HK-2 (cell line): ENCODE results near the gene MMP24.

ENCODE experiments used
- DNase-seq: peaks from one replicate; pipeline ENCODE4 v3.0.0-alpha.2; 2018; ENCODE audit not compliant: unreplicated experiment

MMP24 gene

GRCh38 chr20:35279040-35279439 is 52.5 kb downstream of the MMP24 start:
- DNase-seq: no peak

- no peak for DNase-seq
These were observed 53.2 kb downstream of the MMP24 start for GRCh38 chr20:35279533-35280174.

GRCh38 chr20:35280523-35280922 is 54.0 kb downstream of the MMP24 start:
- no peak for DNase-seq

- DNase-seq: no peak
These were observed 55.1 kb downstream of the MMP24 start for GRCh38 chr20:35281506-35282101.

DNA sequence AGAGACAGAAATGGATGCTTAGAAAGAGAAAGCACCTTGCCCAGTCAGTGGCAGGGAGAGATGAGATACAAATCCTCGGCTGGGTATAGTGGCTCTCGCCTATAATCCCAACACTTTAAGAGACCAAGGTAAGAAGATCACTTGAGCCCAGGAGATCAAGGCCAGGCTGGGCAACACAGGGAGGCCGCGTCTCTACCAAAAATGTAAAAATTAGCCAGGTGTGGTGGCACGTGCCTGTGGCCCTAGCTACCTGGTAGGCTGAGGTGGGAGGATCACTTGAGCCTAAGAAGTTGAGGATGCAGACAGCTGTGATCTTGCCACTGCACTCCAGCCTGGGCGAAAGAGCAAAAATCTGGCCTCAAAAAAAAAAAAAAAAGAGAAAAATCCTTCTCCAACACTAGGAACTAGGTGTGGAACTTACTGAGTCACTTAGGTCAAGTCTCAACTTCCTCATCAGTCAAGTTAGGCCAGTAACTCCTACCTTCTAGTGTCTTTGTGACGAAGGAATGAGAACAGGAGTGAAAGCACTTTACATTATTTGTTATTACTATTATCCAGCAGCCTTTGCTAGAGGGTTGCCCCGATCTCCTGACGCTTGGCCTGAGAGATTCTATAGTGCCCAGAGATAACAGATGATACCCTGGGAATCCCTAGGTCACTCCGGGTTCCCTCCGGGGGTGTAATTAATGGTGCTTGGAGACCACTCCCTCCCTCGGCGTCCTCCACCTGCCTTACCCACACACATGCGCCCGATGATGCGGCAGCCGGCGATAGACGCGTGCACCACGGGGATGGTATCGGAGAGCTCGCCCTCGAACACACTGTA is 57.2 kb downstream of the MMP24 start:
- no peak for DNase-seq

DNA sequence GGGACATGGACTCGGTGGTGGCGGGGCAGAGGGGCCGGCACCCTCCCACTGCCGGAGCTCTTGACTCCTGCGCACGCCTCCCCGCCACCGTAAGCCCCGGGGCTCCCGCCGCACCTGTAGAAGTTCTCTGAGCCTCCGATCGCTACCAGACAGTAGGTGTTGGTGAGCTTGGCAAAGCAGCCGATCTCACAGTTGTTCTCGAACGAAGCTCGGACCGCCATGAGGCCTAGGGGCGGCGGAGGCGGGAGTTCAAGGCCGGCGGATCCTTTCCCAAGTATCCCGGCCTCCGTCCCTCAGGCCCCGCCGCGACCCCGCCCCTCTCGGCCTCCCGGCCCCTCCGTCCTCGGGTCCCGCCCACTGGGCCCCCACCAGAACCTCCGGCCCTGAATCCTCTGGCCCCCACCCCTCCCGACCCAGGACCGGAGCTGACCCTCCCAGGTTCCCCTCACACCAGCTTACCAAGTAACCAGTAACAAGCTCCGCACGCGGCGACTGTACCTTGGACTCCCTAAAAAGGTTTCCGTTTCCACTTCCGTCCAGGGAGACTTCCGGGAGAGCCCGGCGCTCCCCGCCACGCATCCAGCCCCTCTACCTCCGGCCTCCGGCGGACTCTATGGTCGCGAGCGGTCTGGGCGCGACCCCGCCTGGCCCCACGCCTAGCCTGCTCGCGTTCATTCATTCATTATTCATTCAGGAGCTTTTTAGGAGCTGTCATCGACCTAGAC is 57.9 kb downstream of the MMP24 start, which contains the start of gene EIF6:
EIF6 (minus strand) TSS at position 506 of the 725 bp plus-strand sequence; CDS start at position 221, 285 bp downstream.
- peak; percentile 97 for DNase-seq

GRCh38 chr20:35284992-35285805 is 58.7 kb downstream of the MMP24 start:
- DNase-seq: no peak

DNA sequence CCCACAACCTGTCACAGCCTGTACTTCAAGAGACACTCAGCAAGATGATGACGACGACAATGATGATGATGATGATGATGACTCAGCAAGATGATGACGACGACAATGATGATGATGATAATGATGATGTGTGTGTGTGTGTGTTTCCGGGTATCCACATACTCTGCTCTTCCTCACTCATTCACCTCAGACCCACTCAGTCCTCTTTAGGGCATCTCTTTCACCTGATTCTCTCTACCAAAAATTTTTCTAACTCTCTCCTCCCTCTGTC is 59.3 kb downstream of the MMP24 start:
- DNase-seq: no peak

DNA sequence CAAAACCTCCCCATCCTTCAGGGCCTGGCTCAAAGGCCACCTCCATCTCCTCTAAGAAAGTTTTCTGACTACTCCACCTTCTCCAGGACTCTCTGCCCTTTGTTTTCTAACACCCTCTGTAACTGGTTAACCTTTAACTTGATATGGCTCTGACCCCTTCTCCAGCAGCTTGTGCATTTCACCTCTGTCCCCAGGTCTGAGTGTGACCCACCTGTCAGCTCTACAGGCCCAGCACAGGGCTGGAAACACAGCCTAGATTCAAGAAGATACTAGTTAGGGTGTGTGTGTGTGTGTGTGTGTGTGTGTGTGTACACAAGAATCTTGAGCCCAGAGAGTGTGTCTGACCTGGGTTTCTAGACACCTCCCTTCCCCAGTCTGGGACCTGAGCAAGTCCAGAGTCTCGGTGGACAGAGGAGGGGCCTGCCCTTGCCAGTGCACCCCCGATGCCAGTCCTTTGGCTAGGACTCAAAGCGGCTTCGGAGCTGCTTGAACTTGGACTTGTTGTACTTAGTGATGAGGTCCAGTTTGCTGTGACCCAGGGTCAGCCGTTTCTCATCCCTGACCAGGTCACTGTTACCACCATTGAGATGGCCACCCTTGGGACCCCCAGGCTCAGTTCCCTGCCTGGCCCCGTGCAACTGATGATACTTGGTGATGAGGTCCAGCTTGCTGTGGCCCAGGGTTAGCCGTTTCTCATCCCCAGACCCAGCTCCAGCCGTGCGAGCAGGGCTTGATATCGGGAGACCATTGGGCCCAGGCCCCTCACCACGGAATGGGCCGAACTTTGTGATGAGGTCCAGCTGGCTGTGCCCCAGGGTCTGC is 59.8 kb downstream of the MMP24 start:
- no peak for DNase-seq

DNA sequence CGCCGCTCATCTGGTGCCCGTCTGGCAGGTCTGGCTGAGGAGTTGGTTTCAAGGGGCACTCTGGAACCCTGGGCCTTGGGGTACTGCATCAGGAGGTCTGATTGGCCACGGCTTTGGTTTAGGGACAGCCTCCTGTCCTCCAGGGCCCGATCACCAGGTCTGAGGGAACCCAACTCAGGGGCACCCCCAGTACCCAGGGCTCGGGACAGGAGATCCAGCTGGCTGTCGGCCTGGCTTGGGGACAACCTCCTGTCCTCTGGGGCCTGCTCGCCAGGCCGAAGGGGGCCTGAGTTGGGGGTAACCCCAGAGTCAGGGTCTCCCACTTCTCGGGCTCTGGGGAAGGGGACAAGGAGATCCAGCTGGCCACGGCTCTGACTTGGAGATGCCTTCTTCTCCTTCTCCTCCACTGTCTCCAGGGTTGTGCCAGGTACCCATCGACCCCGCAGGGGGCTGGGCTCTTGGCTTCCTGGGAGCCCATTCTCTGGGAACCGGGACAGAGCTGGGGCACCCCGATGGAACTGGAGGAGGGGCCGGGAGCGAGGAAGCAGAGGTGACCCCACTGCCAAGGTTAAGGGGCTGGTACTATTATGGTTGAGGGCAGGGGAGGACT is 60.5 kb downstream of the MMP24 start:
- DNase-seq: no peak

GRCh38 chr20:35287509-35288324 is 61.2 kb downstream of the MMP24 start:
- DNase-seq: no peak

DNA sequence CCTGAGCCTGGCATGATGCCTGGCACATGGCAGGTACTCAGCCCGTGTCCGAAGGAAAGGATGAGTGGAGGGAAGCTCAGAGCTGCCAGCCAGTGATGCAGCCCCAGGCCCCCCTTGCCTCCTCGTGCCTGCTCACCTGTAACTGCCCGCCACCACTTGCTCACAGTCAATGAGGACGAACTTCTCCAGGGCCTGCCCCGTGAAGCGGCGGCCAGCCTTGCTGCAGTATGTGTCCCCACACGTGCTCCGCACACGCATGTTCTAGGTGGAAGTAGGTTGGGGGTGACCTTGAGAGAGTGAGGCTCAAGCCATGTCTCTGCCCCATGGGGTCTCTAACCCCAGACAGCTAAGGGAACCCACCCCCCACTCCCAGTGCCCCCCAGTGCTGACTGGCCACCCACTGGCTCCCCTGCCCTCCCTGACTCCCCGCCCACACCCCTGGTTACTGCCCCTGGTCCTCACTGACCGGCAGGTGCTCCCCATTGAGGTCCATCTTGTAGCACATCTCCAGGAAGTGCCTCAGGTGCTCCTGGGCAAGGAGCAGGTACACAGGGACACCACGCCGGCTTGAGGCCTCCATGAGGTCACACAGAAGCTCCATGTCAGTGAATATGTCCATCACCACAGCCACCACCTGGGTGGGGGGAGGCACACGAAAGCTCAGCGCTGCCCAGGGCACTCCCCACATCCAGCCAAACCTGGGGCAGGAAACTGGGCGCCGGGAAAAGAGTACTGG is 62.0 kb downstream of the MMP24 start:
- no peak for DNase-seq

DNA sequence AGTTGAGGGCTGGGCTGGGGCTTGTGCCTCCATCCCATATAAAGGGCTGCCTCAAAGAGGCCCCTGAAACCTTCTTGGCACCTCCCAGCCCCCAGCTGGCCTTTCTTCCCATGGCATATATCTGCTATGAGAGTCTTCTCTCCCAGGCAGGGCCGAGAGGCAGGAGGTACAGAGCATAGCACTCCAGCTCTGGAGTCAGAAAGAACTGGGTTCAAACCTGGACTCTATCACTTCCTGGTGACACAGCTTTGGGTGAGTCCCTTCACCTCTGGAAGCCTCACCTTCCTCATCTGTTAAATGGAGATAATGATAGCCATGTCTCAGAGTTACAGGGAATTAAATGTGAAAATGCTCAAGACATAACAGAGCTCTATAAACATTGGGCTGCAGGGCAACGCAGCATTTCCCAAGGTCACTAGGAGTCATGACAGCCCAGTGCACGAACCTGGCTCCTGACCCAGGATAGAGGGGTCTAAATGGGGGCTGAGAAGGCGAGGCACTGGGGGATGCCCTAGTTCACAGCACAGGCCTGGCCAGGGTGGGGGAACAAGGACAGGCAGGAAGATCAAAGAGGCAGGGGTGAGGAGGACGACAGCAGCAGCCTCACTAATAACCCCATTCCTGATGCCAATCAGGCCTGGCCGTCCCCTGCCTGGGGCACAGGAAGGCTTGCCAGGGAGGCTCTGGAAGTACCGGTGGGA is 63.8 kb downstream of the MMP24 start:
- DNase-seq: no peak

- no peak for DNase-seq
These were observed 64.5 kb downstream of the MMP24 start for GRCh38 chr20:35290887-35291417.

DNA sequence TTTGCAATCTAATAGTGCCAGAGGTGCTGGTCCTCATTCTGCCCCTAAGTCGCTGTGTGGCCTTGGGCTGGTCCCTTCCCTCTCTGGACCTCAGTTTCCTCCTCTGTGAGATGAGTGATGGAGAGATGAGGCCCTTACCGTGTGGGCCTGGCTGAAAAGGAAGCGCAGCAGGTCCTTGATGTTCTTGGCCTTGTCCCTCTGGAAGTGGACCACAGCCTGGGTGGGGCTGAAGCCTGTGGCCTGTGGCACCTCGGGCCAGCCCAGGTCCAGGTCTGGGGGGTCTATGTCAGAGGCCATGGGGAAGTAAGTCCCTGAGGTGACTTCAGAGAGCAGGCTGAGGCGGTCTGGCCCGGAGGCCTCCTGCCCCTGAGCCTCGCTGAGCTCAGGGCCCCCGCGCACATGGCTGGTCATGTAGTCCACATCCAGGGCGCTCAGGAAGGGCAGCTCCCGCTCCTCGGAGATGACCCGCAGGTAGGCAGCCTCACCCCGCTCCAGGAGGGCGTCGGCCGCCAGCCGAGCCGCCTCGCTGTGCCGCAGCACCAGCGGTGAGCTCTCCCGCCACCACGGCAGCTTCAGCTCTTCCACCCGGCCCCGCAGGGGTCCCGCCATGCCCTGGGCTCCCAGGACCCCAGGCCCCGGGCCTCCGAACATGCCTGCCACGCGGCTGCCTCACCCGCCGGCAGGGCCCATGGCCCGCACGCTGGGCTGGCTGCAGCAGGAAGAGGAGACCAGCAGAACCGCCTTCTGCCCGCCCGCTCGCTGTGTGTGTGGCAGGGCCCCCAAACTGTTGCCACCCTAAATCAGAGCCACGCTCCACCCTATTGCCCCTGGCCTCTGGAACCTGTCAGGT is 65.4 kb downstream of the MMP24 start, which contains the start of gene FAM83C:
FAM83C (minus strand) TSS at position 772 of the 850 bp plus-strand sequence; CDS start at position 651, 121 bp downstream.
- DNase-seq: no peak

GRCh38 chr20:35292504-35293285 is 66.2 kb downstream of the MMP24 start:
- no peak for DNase-seq
